HG02610 (cell line): ENCODE data around the gene TSR3.

Experiments
- ATAC-seq: cut with Tn5 transposase; IDR thresholded peaks from one replicate; pipeline ENCODE4 v1.9.1; 2021; ENCODE audit warnings: mild to moderate bottlenecking, moderate library complexity; ENCODE audit not compliant: unreplicated experiment

TSR3 gene

DNA sequence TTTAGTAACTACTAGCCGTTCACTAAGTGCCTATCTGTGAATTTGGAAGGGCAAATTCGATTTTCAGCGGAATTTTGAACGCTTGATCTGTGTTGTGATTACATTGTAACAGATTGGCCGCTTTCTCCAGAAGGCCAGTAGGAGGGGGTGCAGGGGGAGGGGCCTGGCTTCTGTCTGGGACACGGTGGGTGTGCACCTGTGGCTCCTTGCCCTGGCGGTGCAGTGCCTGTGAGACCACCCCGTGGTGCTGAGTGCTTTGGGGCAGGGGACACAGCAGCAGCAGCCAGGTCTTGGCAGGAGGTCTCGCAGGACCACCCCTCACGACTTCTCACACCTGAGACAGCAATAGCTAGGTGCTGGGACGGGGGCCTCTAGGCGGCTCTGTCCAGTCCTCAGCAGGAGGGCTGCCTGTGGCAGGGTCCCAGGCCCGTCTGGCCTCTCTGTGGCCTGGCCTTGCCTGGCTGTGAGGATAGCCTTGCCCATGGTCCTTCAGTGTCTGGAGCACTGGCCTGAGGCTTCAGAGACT lies 40.4 kb downstream of the TSR3 start:
- no peak for ATAC-seq

DNA sequence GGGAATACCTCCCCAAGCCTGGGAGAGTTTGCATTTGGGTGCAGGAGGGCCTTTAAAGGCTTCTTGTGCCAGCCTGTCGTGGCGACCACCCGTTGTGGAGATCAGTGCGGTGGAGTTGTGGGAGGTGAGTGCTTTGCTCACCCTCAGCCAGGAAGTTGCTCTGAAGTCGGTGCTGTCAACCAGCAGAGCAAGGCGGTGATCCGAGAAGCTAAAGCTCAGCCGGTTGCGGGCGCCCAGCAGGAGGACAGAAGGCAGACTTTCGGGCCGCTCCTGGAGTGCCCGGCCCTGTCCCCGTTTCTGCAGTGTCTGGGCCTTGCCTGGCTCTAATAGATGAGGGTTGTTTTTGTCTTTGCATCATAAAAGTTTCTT lies 40.9 kb downstream of the TSR3 start:
- no peak for ATAC-seq

DNA sequence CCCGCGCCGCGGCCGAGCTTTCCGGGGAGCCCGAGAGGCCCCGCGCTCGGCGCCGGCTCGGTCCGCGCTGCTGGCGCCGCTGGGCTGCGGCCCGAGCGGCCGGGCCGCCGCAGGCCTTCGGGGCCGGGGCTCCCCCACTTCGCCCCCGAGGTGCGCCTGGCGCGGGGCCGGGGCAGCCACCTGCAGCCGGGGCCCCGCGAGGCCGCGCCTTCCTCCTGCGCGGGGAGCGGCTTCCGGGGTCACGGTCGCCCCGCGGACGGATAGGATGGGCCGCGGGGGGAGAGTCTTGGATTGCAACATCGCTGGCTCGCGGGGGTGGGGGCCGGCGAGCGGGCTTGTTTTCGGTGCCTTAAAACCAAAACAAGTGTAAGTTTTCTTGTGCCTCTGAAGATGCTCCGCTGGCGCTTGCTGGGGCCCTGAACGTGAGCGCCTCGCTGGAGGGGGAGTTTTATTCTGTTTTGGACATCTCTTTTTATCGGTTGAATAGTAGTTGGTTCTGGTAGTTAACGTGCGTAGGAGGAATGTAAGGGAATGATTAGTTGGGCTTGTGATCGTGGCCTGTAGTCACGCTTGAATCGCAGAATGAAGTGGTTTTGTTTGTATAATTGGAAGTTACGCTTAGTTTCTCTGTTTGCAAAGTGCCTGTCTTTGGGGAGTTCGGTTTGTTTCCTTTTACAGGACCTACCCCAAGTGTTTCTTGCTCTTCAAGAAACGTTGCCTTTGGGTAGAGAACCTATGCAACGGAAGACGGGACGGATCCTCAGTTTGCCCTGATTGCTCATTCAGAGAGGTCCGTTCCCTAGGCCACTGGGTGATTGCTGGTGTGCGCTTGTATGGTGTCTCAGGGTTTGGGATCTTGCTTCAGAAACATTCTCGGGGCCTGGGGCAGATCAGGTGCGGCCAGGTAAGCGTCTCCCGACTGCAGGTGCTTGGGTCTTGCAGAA lies 41.5 kb downstream of the TSR3 start:
- ATAC-seq, result peak; percentile 8

DNA sequence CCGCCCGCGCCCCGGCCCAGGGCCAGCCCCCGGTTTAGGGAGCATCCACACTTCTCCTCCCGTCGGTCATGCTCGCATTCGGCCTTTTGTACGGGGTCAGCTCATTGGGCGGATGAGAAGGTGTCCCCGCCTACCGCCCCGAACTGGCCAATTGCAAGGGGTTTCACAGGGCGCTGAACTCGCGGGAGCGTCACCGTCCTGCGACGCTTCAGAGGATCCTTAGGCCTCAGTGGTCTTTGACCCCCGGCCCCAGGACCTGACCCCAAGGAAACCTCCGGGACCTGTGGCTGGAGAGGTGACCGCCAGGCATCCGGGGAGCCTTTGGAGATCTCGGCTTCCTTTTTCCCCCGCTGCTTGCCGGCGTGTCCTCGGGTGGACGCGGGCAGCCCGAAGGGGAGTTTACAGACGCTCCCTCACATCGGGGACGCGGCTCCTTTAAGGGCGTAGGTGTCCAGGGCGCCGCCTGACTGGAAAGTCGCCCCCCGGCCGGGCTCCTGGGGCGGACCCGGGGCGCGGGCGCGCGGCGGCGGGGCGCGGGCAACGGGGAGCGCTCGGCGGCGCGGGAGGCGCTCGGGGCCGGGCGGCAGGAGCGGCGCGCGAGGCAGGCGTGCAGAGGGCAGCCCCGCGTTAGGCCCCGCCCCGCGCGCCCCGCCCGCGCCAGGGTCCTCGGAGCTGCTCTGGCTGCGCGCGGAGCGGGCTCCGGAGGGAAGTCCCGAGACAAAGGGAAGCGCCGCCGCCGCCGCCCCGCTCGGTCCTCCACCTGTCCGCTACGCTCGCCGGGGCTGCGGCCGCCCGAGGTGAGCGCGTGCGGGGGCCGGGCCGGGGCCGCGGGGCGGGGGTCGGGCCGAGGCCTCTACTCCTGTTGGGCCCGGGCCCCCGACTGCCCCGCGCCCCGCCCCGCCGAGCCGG lies 42.4 kb downstream of the TSR3 start, which contains the start of gene UBE2I:
Gene UBE2I (plus strand): TSS at position 660 of the 909 bp plus-strand sequence. CDS start 4,395 bp downstream, outside the sequence.
- peak; percentile 45 for ATAC-seq

DNA sequence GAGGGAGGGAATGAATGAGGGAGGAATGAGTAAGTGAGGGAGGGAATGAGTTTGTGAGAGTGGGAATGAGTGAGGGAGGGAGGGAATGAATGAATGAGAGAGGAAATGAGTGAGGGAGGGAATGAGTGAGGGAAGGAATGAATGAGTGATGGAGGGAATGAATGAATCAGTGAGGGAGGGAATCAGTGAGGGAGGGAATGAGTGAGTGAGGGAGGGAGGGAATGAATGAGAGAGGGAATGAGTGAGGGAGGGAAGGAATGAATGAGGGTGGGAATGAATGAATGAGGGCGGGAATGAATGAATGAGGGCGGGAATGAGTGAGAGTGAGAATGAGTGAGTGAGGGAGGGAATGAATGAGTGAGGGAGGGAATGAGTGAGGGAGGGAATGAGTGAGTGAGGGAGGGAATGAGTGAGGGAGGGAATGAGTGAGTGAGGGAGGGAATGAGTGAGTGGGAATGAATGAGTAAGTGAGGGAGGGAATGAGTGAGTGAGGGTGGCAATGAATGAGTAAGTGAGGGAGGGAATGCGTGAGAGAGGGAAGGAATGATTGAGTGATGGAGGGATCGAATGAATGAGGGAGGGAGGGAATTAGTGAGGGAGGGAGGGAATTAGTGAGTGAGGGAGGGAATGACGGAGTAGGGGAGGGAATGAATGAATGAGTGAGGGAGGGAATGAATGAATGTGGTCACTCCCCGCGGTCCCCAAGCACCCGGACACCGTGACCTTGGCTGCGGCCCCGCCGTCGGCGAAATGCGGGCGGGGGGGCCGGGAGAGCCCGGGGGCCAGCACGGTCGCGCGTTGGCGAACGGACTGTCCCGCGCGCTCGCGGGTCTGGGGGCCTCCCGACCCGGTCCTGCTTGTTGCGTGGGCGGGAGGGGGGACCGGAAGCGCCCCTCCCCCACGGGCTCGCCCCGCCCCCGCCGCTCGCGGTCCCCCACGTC lies 43.4 kb downstream of the TSR3 start:
- peak; percentile 14 for ATAC-seq

DNA sequence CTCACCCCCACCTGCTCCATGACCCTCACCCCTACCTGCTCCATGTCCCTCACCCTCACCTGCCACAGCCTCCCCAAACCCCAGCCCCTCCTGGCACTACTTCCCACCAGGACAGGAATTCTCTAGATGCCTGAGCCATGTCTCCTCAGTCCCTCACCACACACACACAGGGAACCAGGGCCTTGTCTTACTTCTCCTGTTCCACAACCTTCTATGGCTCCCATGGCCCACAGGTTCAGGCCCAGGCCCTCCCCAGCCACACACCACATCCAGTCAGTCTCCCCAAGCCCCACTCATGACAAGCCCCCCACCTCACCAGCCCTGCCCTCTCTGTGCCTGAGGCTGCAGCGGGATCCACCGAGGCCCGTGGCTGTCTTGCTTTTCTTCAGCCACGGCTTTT lies 45.3 kb downstream of the TSR3 start:
- no peak for ATAC-seq

DNA sequence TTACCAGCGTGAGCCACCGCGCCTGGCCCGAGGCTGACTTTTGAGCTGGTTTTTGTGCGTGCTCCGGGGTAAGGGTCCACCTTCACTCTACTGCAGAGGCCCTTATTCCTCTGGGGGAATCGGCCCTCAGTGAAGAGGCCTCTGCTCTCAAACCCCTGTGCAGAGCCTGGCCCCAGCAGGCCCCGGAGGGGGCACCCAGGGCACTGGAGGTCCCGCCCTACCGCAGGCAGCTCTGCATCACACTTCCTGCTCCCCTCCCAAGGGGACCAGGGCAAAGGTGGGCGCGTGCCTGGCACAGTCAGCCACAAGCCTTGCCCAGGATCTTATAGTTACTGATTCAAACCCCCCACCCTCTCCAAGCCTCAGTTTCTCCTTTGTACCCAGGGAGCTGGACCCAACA lies 45.9 kb downstream of the TSR3 start:
- no peak for ATAC-seq

DNA sequence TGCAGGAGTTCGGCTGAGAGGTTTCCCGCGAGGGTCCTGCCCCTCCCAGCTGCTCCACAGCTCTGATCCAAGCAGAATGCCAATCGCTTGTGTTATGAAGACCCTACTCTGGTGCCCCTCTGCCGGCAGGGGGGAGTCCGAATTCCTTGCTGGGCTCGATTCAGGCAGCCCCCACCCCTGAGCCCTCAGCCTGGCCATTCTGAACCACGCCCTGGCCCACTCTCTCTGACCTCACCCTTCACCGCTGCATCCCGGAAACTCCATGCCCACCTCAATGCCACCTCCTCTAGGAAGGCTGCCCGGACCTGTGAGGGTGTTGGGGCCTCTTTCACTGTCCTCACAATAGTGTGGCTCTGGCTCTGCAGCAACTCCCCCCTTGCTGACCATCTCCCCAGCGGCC lies 50.1 kb downstream of the TSR3 start:
- no peak for ATAC-seq

DNA sequence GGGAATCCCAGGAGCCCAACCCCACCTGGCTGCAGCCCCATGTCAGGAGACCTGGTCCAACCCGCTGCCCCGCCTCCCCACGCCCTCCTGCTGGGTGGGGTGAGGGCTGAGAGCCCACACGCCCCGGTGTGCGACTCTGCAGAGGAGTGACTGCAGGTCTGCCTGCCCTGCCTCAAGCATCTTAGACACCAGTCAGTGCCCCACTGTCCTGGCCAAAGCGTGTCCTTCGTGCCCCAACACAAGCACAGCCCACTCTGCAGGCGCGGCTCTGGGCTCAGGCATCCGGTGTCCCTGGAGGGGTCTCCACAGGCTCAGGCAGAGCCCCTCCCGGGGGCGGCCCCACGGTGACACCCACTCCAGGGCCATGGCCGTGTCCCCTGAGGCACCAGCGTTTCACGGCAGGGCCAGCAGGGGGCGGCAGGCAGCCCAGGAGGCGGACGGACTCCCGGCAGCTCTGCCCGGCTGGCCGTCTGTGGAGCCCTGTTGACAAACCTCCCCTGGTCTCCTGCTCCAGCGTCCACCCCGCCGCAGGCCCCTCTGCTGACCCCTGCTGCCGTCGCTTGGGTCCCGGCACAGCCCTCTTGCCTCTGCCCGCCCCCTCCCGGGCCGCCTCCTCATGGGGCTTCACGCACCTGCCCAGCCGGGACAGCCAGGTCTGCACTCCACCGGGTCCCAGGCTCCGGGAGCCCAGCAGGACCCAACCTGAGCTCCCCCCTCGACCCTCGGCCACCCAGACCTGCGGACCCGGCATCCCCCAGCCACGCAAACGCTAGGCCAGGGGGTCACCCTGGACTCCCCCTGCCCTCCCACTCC lies 50.8 kb downstream of the TSR3 start:
- no peak for ATAC-seq

DNA sequence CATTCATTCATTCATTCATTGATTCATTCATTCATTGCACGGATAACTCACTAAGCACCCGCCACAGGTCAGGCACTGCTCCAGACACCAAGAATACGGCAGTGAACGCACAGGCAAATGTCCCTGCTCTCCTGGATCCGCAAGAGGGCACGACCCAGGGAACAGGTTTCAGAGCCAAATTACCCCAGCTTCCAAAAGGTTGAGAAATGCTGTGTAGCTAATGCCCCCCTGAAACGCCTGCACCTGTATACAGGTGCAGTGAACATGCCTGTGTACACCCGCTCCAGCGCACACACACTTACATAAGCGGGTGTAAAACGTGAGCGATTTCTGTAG lies 51.8 kb downstream of the TSR3 start:
- no peak for ATAC-seq
